Left kidney (tissue), 2 donors: Measurements from ENCODE around the gene OR4B1. TPM values are rescaled to one million over a fixed set of nuclear protein-coding genes. Genes with fewer than 3 reads are reported as not detected.

Experiments used
- DNase-seq: peaks from one replicate; pipeline ENCODE4 v3.0.0-alpha.2; 2013
- polyA plus RNA-seq: library from polyadenylated mRNA; unstranded; fragments of 120-200 nt; gene quantifications from one replicate; pipeline ENCODE4 v1.2.1, GENCODE V29; 2013; ENCODE audit not compliant: insufficient read length

Gene OR4B1
- polyA plus RNA-seq, 1 donor = not detected

- DNase-seq = no peak
Measured at GRCh38 chr11:48261600-48261999, 45.0 kb downstream of the OR4B1 start.

DNA sequence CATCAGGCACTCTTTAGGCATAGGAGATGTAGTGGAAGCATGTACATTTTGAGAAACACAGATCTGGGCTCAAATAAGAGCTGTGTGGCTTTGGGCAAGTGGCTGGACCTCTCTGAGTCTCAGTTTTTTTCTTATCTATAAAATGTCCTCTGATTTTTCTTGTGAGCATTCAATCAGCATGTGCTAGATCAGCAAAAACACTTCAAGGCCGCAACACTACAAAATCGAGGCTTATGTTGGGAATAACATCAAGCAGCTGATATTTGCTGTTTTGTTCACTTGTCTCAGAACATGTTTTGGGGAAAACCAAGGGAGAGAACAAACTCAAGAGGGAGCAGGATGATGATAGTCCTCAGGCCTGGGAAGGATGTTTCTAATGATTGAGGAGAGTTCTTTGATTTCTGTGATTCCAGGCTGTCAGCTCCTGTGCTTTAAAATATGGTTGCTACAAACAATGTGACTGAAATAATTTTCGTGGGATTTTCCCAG, 46.9 kb downstream of the OR4B1 start, which contains the start of gene OR4X1:
Gene OR4X1 (plus strand): TSS at position 439 of the 489 bp plus-strand sequence. CDS start 0 bp downstream, at position 439.
- DNase-seq = no peak

Other genes starting within 250 kb of the OR4B1 start
- gene PTPRJ, start 236.3 kb upstream of the OR4B1 start, polyA plus RNA-seq = 26.9 TPM
- gene OR4X2, start 28.3 kb downstream of the OR4B1 start, polyA plus RNA-seq = not detected
- not detected for gene OR4X1, start 47.1 kb downstream of the OR4B1 start, polyA plus RNA-seq
- not detected for gene OR4S1, start 89.4 kb downstream of the OR4B1 start, polyA plus RNA-seq
- not detected for gene OR4C3, start 108.1 kb downstream of the OR4B1 start, polyA plus RNA-seq
- not detected for gene OR4C5, start 149.7 kb downstream of the OR4B1 start, polyA plus RNA-seq